HFFc6 (cell line): ENCODE results near the gene NCOA5. TPM values are rescaled to one million over a fixed set of nuclear protein-coding genes. Genes with fewer than 3 reads are reported as not detected.

Source experiments
- DNase-seq: peaks from one replicate; pipeline ENCODE4 v3.0.0-alpha.2; 2018
- H3K27ac Mint-ChIP-seq: 2 replicates; pipeline ENCODE4 v1.8.0; 2020; ENCODE audit warnings: mild to moderate bottlenecking, mixed read lengths
- H3K27me3 Mint-ChIP-seq: 2 replicates; pipeline ENCODE4 v1.8.0; 2021; ENCODE audit warnings: mild to moderate bottlenecking, moderate library complexity, mixed read lengths; ENCODE audit not compliant: insufficient read depth
- H3K36me3 Mint-ChIP-seq: 2 replicates; pipeline ENCODE4 v1.8.0; 2021; ENCODE audit warnings: low read depth, mixed read lengths
- H3K4me1 Mint-ChIP-seq: 2 replicates; pipeline ENCODE4 v1.8.0; 2020; ENCODE audit warnings: low read depth, mixed read lengths
- H3K4me3 Mint-ChIP-seq: 2 replicates; pipeline ENCODE4 v1.8.0; 2020; ENCODE audit warnings: mild to moderate bottlenecking, moderate library complexity, mixed read lengths
- H3K9me3 Mint-ChIP-seq: 2 replicates; pipeline ENCODE4 v1.8.0; 2020; ENCODE audit warnings: mild to moderate bottlenecking, mixed read lengths
- total RNA-seq, 6 experiments: library from RNA; stranded (reverse); fragmentation: NEBNext Ultra II Directional; extraction: Animal tissue kit (Norgen Biotek cat#: 25700); gene quantifications; 2 replicates in 1 of 6; 3 replicates in 5 of 6; pipeline ENCODE4 v1.2.3, GENCODE V29; 2021
- TF ChIP-seq, protein P1 (sequence below): fragments of 200-600 bp; sonication (generic); IDR thresholded peaks from 2 replicates; pipeline ENCODE4 v1.5.0; 2021; ENCODE audit warnings: antibody characterized with exemption, mild to moderate bottlenecking

The NCOA5 gene
- total RNA-seq, 6 experiments from 2014 or later: 15.3 to 25.1 (median 23.2) TPM

DNA sequence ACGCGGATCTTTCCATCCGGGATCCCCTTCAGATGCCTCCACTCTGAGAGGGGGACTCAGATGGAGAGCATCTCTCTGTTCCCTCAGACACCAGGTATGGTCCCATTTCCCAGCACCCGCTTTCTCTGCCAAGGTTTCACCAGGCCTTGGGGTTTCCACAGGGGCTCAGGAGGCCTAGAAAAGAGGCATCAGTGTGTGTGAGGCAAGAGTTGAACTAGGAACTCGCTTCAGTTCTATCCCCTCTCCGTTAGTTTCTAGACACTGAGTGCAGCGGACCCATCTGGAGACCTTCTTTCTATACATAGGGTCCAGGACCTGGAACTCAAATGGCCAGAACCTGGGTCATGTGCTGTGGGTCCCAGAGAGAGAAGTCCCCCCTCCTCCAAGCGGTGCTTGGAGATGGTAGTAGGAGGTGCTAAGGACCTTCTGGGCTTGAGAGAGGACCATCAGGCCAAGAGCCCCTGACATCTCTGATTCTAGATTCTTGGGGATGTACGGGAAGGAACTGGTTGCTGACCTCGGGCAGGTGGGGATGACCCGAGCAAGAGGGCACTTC is 58.7 kb downstream of the NCOA5 start:
- DNase-seq: no peak
- Mint-ChIP-seq H3K27me3 (peaks cover 31% of the 10 kb centered on the region), H3K36me3 (no peaks in the 10 kb centered on the region), H3K27ac (no peak overlapping the region), H3K4me1 (0 out of 2 replicates have a peak, but pooled peaks cover 6% of the 10 kb centered on the region), H3K9me3 (no peaks in the 10 kb centered on the region), H3K4me3 (no peak overlapping the region)
- TF ChIP-seq, protein P1, sequence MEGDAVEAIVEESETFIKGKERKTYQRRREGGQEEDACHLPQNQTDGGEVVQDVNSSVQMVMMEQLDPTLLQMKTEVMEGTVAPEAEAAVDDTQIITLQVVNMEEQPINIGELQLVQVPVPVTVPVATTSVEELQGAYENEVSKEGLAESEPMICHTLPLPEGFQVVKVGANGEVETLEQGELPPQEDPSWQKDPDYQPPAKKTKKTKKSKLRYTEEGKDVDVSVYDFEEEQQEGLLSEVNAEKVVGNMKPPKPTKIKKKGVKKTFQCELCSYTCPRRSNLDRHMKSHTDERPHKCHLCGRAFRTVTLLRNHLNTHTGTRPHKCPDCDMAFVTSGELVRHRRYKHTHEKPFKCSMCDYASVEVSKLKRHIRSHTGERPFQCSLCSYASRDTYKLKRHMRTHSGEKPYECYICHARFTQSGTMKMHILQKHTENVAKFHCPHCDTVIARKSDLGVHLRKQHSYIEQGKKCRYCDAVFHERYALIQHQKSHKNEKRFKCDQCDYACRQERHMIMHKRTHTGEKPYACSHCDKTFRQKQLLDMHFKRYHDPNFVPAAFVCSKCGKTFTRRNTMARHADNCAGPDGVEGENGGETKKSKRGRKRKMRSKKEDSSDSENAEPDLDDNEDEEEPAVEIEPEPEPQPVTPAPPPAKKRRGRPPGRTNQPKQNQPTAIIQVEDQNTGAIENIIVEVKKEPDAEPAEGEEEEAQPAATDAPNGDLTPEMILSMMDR: no peak

DNA sequence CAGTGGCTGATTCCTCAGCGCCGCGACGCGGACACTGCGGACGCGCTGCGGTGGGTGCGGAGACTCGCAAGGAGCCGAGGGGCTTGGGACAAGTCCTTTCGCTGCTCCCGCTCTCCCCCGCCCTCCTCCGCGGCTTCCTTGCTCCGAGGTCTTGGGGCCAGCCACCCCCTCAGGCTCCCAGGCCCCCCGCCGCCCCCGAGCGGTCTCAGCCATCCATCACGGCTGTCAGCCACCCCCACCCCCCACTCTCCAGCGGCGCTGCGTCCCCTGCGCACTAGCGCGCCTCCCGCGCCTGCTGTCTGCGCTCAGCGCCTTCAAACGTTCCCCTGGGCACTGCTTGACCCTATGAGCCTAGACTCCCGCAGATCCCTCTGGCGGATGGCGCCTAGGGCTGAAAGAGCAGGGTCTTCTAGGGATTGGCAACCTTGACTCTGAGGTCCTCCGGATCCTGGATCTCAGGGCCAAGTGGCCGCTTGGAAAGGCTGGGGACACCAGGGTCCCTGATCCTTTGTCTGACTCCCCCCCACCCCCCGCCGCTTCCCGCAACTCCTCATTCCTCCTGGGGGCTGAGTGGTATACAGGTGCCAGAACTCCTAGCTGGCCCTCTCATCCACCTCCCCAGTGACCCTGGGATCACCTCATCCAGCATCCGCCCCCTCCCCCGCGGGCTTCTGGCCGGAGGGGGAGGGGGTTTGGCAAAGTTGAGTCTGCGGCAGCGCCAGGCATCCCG is 59.3 kb downstream of the NCOA5 start:
- H3K27ac Mint-ChIP-seq: no peak overlapping the region
- H3K9me3 Mint-ChIP-seq: no peaks in the 10 kb centered on the region
- H3K36me3 Mint-ChIP-seq: no peaks in the 10 kb centered on the region
- DNase-seq: no peak
- H3K27me3 Mint-ChIP-seq: peaks cover 33% of the 10 kb centered on the region
- 0 out of 2 replicates have a peak, but pooled peaks cover 6% of the 10 kb centered on the region for H3K4me1 Mint-ChIP-seq
- H3K4me3 Mint-ChIP-seq: no peak overlapping the region
- TF ChIP-seq, protein P1: no peak

DNA sequence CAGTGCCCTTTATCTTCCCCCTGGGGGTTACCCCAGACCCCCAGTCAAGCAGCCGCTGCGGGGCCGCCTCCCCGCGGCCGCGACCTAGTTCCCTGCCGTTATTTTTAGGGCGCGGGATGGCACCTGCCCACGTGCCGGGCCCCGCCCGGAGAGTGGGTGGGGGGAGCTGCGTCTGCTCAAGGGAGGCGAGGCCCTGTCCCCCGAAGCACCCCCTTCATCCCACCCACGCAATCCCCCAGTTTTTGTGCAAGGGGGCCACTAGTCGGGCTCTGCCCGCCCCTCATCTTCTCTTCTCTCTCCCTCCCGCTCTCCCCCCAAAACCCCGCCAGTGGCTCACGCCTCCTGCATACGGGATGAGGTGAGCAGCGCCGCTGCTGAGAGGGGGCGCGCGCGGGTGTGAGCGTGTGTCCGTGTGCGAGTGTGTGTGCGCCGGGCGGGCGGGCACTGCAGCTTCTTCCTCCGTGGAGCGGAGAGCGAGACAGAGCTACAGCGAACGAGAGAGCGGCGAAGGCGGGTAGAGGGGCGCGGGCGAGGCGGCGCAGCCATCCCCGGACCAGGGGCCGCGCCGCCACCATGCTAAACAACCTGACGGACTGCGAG is 60.9 kb downstream of the NCOA5 start, which contains the start of gene SLC12A5:
Gene SLC12A5, plus strand, starts transcription at position 444 of the 600 bp plus-strand sequence. Its CDS starts 130 bp downstream, at position 574.
- H3K9me3 Mint-ChIP-seq: no peaks in the 10 kb centered on the region
- H3K27ac Mint-ChIP-seq: no peak within 1 kb of the TSS
- H3K27me3 Mint-ChIP-seq: peaks cover 38% of the 10 kb centered on the region
- TF ChIP-seq, protein P1: no peak
- no peak for DNase-seq
- H3K36me3 Mint-ChIP-seq: no peaks in the 10 kb centered on the region
- H3K4me3 Mint-ChIP-seq: no peak within 1 kb of the TSS
- H3K4me1 Mint-ChIP-seq: 0 out of 2 replicates have a peak, but pooled peaks cover 2% of the 10 kb centered on the region

DNA sequence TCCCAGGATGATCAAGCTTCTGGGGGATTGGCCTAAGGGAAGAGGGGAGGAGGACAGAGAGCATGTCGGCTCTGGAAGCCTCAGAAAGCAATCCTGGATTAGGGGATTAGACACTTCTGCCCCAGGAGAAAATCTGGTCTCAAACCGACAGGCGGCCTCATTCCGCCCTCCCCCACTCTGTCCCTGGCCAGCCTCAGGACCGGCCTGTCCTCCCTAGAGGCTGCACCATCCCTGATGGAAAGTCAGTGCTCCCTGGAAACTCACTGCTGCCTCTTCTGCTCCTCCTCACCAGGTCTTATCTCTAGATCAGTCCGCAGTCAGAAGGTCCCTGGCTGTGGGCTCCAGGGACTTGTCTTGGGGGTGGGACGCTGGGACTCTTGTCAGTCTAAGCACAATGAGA is 61.7 kb downstream of the NCOA5 start:
- no peak overlapping the region for H3K27ac Mint-ChIP-seq
- H3K36me3 Mint-ChIP-seq: no peaks in the 10 kb centered on the region
- no peak for DNase-seq
- TF ChIP-seq, protein P1: no peak
- no peak overlapping the region for H3K4me3 Mint-ChIP-seq
- peaks cover 38% of the 10 kb centered on the region for H3K27me3 Mint-ChIP-seq
- H3K9me3 Mint-ChIP-seq: no peaks in the 10 kb centered on the region
- H3K4me1 Mint-ChIP-seq: no peaks in the 10 kb centered on the region

DNA sequence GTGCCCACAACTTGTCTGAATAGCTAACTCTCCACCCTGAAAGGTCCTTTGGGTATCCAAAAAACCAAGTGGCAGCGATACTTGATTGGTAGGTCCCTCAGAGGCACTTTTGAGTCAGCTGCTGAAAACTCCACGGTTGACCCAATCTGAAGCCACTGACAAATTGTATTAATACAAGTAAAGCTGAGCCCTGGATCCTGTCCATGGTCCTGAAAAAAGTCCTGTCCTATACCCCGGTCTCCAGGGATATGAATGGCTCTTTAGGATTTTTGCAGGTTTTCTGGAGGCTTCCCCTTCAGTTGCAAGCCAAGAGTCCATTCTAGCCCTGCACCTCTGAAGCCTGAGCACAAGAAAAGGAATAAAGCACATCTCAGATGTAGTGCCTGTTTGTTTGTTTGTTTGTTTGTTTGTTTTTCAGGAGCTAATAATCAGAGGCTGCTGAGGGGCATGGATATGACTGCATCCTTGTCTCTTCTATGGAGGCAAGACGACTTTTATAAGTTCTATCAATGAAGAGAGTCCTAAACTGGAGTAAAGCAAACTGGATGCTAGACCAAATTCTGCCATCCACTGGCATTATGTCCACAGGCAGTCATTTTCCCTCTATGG is 62.4 kb downstream of the NCOA5 start:
- peaks cover 31% of the 10 kb centered on the region for H3K27me3 Mint-ChIP-seq
- H3K4me3 Mint-ChIP-seq: no peak overlapping the region
- TF ChIP-seq, protein P1: no peak
- no peak overlapping the region for H3K27ac Mint-ChIP-seq
- no peaks in the 10 kb centered on the region for H3K36me3 Mint-ChIP-seq
- H3K9me3 Mint-ChIP-seq: no peaks in the 10 kb centered on the region
- H3K4me1 Mint-ChIP-seq: no peaks in the 10 kb centered on the region
- peak; percentile 56 for DNase-seq
